K562 (cell line): ENCODE data around the gene RTCA. TPM values are rescaled to one million over a fixed set of nuclear protein-coding genes. Genes with fewer than 3 reads are reported as not detected.

Experiments
- ATAC-seq: fragments of 200-7000 bp; cut with Tn5 transposase; 3 replicates; pipeline ENCODE4 v1.9.1; 2020; ENCODE audit warnings: moderate library complexity
- BruUV-seq: library from RNA; stranded (reverse); fragments of 400-500 nt; replicated peaks from 2 replicates; lab custom pipeline; 2021; lab: Mats Ljungman, UMichigan
- CTCF ChIA-PET: fragments of 300-600 bp; formaldehyde crosslinking; extraction: SDS; loops from one replicate; lab custom pipeline; 2021; ENCODE audit warnings: low intra/inter-chr PET ratio; lab: Yijun Ruan, JAX
- POLR2A ChIA-PET: fragments of 300-600, 350-650 bp; sonication (Branson Sonifier 250); formaldehyde crosslinking; extraction: SDS; loops from one replicate; lab custom pipeline; 2021; ENCODE audit warnings: antibody characterized with exemption, inconsistent platforms; lab: Yijun Ruan, JAX
- DNase-seq, 4 experiments: peaks; one replicate each; pipeline versions ENCODE4 v3.0.0 to v3.0.0-alpha.2; 2011 to 2018; ENCODE audit warnings: low spot score in 3 of 4, mixed read lengths in 3 of 4; ENCODE audit errors: extremely low read depth in 1 of 4
- FAIRE-seq: peaks from 2 replicates; lab custom pipeline; 2011; peaks lifted over from hg19 to GRCh38; lab: Jason Lieb, UNC
- H2AFZ ChIP-seq: 2 replicates; pipeline ENCODE4 v1.6.0; 2011; ENCODE audit warnings: low read depth, low read length, control low read depth, inconsistent platforms
- H3K27ac ChIP-seq: fragments of 200-600 bp; 3 replicates; pipeline ENCODE4 v1.8.0; 2011; ENCODE audit warnings: low read depth, mild to moderate bottlenecking, control low read depth, inconsistent platforms, low read length, moderate library complexity, mixed read lengths; ENCODE audit errors: extremely low read depth
- H3K27me3 ChIP-seq, 2 experiments: fragments of 300-600 bp in 1 of 2; 2 replicates in 1 of 2; 3 replicates in 1 of 2; pipeline versions ENCODE4 v1.6.0 to v1.8.0; 2011; ENCODE audit warnings: inconsistent platforms in 2 of 2, low read length in 2 of 2, mild to moderate bottlenecking in 1 of 2, mixed read lengths in 1 of 2, moderate library complexity in 1 of 2; ENCODE audit not compliant: control insufficient read depth in 2 of 2, insufficient read depth in 2 of 2
- H3K36me3 ChIP-seq: fragments of 300-600 bp; 3 replicates; pipeline ENCODE4 v1.8.0; 2011; ENCODE audit warnings: mild to moderate bottlenecking, low read length, inconsistent platforms; ENCODE audit not compliant: control insufficient read depth, insufficient read depth
- H3K4me1 ChIP-seq, 2 experiments: fragments of 200-600 bp in 1 of 2; replicated peaks in 1 of 2; 2 replicates in 1 of 2; 3 replicates in 1 of 2; pipeline versions ENCODE4 v1.5.1 to v1.8.0; 2011; ENCODE audit warnings: inconsistent platforms in 2 of 2, low read length in 2 of 2, mild to moderate bottlenecking in 1 of 2, mixed read lengths in 1 of 2, moderate library complexity in 1 of 2; ENCODE audit not compliant: control insufficient read depth in 2 of 2, insufficient read depth in 2 of 2
- H3K4me2 ChIP-seq: 2 replicates; pipeline ENCODE4 v1.6.1; 2011; ENCODE audit warnings: low read length, control low read depth, inconsistent platforms, mixed read lengths; ENCODE audit not compliant: insufficient read depth
- H3K4me3 ChIP-seq: fragments of 200-600 bp; sonication (generic), shearing (Covaris generic); 2 replicates; pipeline ENCODE4 v1.5.1; 2016; ENCODE audit warnings: control low read depth, inconsistent platforms
- H3K79me2 ChIP-seq: fragments of 200-600 bp; 3 replicates; pipeline ENCODE4 v1.8.0; 2011; ENCODE audit warnings: low read length, inconsistent platforms; ENCODE audit not compliant: control insufficient read depth, insufficient read depth
- H3K9ac ChIP-seq, 2 experiments: 2 replicates each; pipeline versions ENCODE4 v1.6.0 to v1.6.1; 2011; ENCODE audit warnings: low read depth in 2 of 2, low read length in 2 of 2, control low read depth in 1 of 2, inconsistent platforms in 1 of 2, mild to moderate bottlenecking in 1 of 2, mixed read lengths in 1 of 2; ENCODE audit not compliant: insufficient read depth in 1 of 2
- H3K9me1 ChIP-seq: one replicate; pipeline ENCODE4 v1.6.0; 2011; ENCODE audit warnings: inconsistent platforms, mild to moderate bottlenecking, low read length, moderate library complexity; ENCODE audit not compliant: control insufficient read depth, insufficient read depth
- H3K9me3 ChIP-seq: replicated peaks from 2 replicates; pipeline ENCODE4 v1.5.1; 2011; ENCODE audit warnings: low read depth, low read length, inconsistent platforms; ENCODE audit not compliant: control insufficient read depth, insufficient read depth
- H4K20me1 ChIP-seq: replicated peaks from 2 replicates; pipeline ENCODE4 v1.6.1; 2011; ENCODE audit warnings: low read length, inconsistent platforms, mixed read lengths; ENCODE audit not compliant: control insufficient read depth, insufficient read depth
- ETS2 ChIP-seq: IDR thresholded peaks from 2 replicates; pipeline ENCODE4 v1.6.1; 2016; ENCODE audit warnings: borderline replicate concordance, missing genetic modification characterization, mild to moderate bottlenecking, moderate library complexity, missing compliant biosample characterization; ENCODE audit not compliant: poor library complexity, severe bottlenecking
- GTF3C2 ChIP-seq: IDR thresholded peaks from 3 replicates; pipeline ENCODE4 v1.6.1; 2011; ENCODE audit warnings: borderline replicate concordance, mild to moderate bottlenecking, moderate library complexity; ENCODE audit not compliant: insufficient read length; ENCODE audit errors: extremely low read depth
- RNF2 ChIP-seq: sonication (generic); IDR thresholded peaks from 2 replicates; pipeline ENCODE4 v1.6.1; 2016
- TRIM25 ChIP-seq: fragments of 450-650 bp; IDR thresholded peaks from 2 replicates; pipeline ENCODE4 v1.7.0; 2016; ENCODE audit warnings: borderline replicate concordance
- ZNF239 ChIP-seq: fragments of 250-450 bp; sonication (Bioruptor Pico); IDR thresholded peaks from 2 replicates; pipeline ENCODE4 v1.4.0; 2020; ENCODE audit warnings: mild to moderate bottlenecking
- ZNF316 ChIP-seq: fragments of 450-650 bp; IDR thresholded peaks from 2 replicates; pipeline ENCODE4 v1.6.1; 2016
- WGBS: fragments of 100-300 bp; shearing (Covaris generic); methylation state at CpG from one replicate; pipeline ENCODE4 v1.1.6; 2016; ENCODE audit warnings: low coverage, mixed read lengths; ENCODE audit not compliant: insufficient coverage; ENCODE audit errors: missing lambda C conversion rate; 5-methylcytosine and 5-hydroxymethylcytosine counted together
- in situ Hi-C: fragments of 300-500 bp; cut with MboI; formaldehyde crosslinking; loops from 4 replicates; pipeline ENCODE4 v1.15.0; 2018; ENCODE audit warnings: inconsistent platforms, mixed read lengths
- intact Hi-C: fragments of 100-400 bp; cut with micrococcal nuclease; formaldehyde crosslinking; loops from 2 replicates; pipeline ENCODE4 v1.14.2; 2022
- polyA plus RNA-seq, 8 experiments: library from polyadenylated mRNA; depleted of rRNA in 4 of 8; stranded (reverse) in 5 of 8; unstranded in 3 of 8; fragments of >200 nt; fragmentation: Nextera tagmentation in 2 of 8; fragmentation: Illumina TruSeq in 1 of 8; extraction: Ambion mirVana in 2 of 8; extraction: Trizol in 1 of 8; gene quantifications; 2 replicates each; pipeline versions ENCODE4 v1.2.1 to v1.2.3, GENCODE V29; 2011 to 2014; ENCODE audit warnings: inconsistent platforms in 1 of 8, missing spikeins in 1 of 8
- total RNA-seq, 7 experiments: library from RNA; depleted of rRNA in 6 of 7; stranded (reverse); fragments of >200 nt in 6 of 7; fragmentation: Illumina TruSeq in 2 of 7; extraction: Trizol in 2 of 7; gene quantifications; 2 replicates each; pipeline versions ENCODE4 v1.2.1 to v1.2.3, GENCODE V29; 2011 to 2021; ENCODE audit warnings: low replicate concordance in 1 of 7

Gene RTCA
- total and polyA plus RNA-seq, 9 of the 15 experiments (the other 6 are each of a cell fraction or from before 2014, with no cell fraction given) = 11.6 to 57.2 (median 43.2) TPM

- no TSS peak for BruUV-seq
- Histone ChIP-seq H2AFZ (no peak overlapping the region), H3K27me3 (no peaks in the 10 kb centered on the region), H3K9me1 (no peaks in the 10 kb centered on the region), H3K79me2 (peaks cover 5% of the 10 kb centered on the region; the same call in 1 of the 3 replicates), H3K4me2 (no peak overlapping the region), H4K20me1 (no peaks in the 10 kb centered on the region), H3K9me3 (no peaks in the 10 kb centered on the region; the same call in 1 of the 2 replicates), H3K4me3 (no peak overlapping the region), H3K4me1 (no peaks in the 10 kb centered on the region), H3K36me3 (peaks cover 89% of the 10 kb centered on the region), H3K27ac (no peak overlapping the region), H3K9ac (no peak overlapping the region)
- 65% methylated on average over 2 of the region's 2 CpGs for WGBS
- TF ChIP-seq RNF2 = no peak
- peak; percentile 28; the same call in 1 of the 2 replicates for TF ChIP-seq ZNF316
- ChIA-PET POLR2A (interaction anchor here (0.9 to 1.6 kb wide), 4 partner anchors 9 to 83 kb away, joined by 3 to 5 read pairs (median 4); partner anchors contain the start of gene RTCA), CTCF (no interaction called here)
- in situ Hi-C loops (no loop called here), intact Hi-C loops (loop anchor here (5.0 kb wide), 1 partner anchor 177 kb away; no protein-coding TSS in a partner anchor)
- DNase-seq (no peak), FAIRE-seq (no peak), ATAC-seq (no peak)
These were observed 14.1 kb downstream of the RTCA start for GRCh38 chr1:100279954-100280682.

GRCh38 chr1:100284591-100284990 is 18.6 kb downstream of the RTCA start:
- H3K36me3 ChIP-seq = peaks cover 83% of the 10 kb centered on the region
- no peak overlapping the region for H3K27ac ChIP-seq
- ATAC-seq (no peak), FAIRE-seq (no peak), DNase-seq (no peak)
- ChIA-PET POLR2A (no interaction called here), CTCF (no interaction called here)
- H3K79me2 ChIP-seq = no peaks in the 10 kb centered on the region; the same call in 2 of the 3 replicates
- no peak overlapping the region for H3K9ac ChIP-seq
- H3K4me1 ChIP-seq = no peaks in the 10 kb centered on the region
- WGBS = 100% methylated on average over 4 of the region's 5 CpGs
- no peaks in the 10 kb centered on the region for H3K9me1 ChIP-seq
- H3K4me3 ChIP-seq = no peak overlapping the region
- H3K9me3 ChIP-seq = no peaks in the 10 kb centered on the region
- H2AFZ ChIP-seq = no peak overlapping the region
- H3K4me2 ChIP-seq = no peak overlapping the region
- H3K27me3 ChIP-seq = no peaks in the 10 kb centered on the region
- H4K20me1 ChIP-seq = no peaks in the 10 kb centered on the region
- intact Hi-C loops (no loop called here), in situ Hi-C loops (no loop called here)
- BruUV-seq = no TSS peak
- TF ChIP-seq ETS2 = no peak
- no peak for TF ChIP-seq GTF3C2
- no peak for TF ChIP-seq ZNF239 (CRISPR knock-in tag)
- TF ChIP-seq TRIM25 = no peak
